ENCODE measurements around the gene ARHGAP23.

GRCh38 chr17:38453951-38454421 lies 25.7 kb downstream of the ARHGAP23 start:
- TF ChIP-seq CTCF (conservative IDR thresholded peaks at IDR 0.05), result no peak
- TF ChIP-seq EZH2 (IDR thresholded peaks at IDR 0.05; ENCODE audit: low read depth), result no peak
